Activated T-cell treated with anti-CD3 and anti-CD28 coated beads, Interleukin-2, amount 50 U/mL, for 24 hours (primary cell): Measurements from ENCODE around the gene KLF13.

Experiments used
- DNase-seq: peaks from one replicate; pipeline ENCODE4 v3.0.0-alpha.2; 2020
- H3K27ac Mint-ChIP-seq: 2 replicates; pipeline ENCODE4 v1.8.0; 2020; ENCODE audit warnings: mild to moderate bottlenecking, mixed read lengths
- H3K27me3 Mint-ChIP-seq: 2 replicates; pipeline ENCODE4 v1.8.0; 2020; ENCODE audit warnings: mixed read lengths
- H3K36me3 Mint-ChIP-seq: 2 replicates; pipeline ENCODE4 v1.8.0; 2020; ENCODE audit warnings: low read depth, mixed read lengths
- H3K4me1 Mint-ChIP-seq: 2 replicates; pipeline ENCODE4 v1.8.0; 2020; ENCODE audit warnings: low read depth, mixed read lengths
- H3K4me3 Mint-ChIP-seq: 2 replicates; pipeline ENCODE4 v1.8.0; 2020; ENCODE audit warnings: mild to moderate bottlenecking, moderate library complexity, mixed read lengths
- H3K9me3 Mint-ChIP-seq: 2 replicates; pipeline ENCODE4 v1.8.0; 2020; ENCODE audit warnings: mixed read lengths

Gene KLF13

GRCh38 chr15:31318429-31318828, 8.2 kb upstream of the KLF13 start:
- H3K4me1 Mint-ChIP-seq, result peaks cover 27% of the 10 kb centered on the region
- no peak overlapping the region for H3K4me3 Mint-ChIP-seq
- H3K27ac Mint-ChIP-seq, result no peak overlapping the region

GRCh38 chr15:31320022-31320421, 6.6 kb upstream of the KLF13 start:
- Mint-ChIP-seq H3K27ac (no peak overlapping the region), H3K4me1 (peaks cover 37% of the 10 kb centered on the region)

More at GRCh38 chr15:31318429-31318828, 8.2 kb upstream of the KLF13 start:
- Mint-ChIP-seq H3K9me3 (peaks cover 7% of the 10 kb centered on the region), H3K36me3 (no peaks in the 10 kb centered on the region), H3K27me3 (no peaks in the 10 kb centered on the region)
- no peak for DNase-seq

GRCh38 chr15:31321418-31321817, 5.2 kb upstream of the KLF13 start:
- Mint-ChIP-seq H3K9me3 (no peaks in the 10 kb centered on the region), H3K4me1 (peaks cover 35% of the 10 kb centered on the region), H3K27me3 (no peaks in the 10 kb centered on the region), H3K27ac (no peak overlapping the region), H3K36me3 (peaks cover 3% of the 10 kb centered on the region), H3K4me3 (no peak overlapping the region)
- DNase-seq, result no peak

More at GRCh38 chr15:31320022-31320421, 6.6 kb upstream of the KLF13 start:
- H3K4me3 Mint-ChIP-seq, result no peak overlapping the region
- H3K36me3 Mint-ChIP-seq, result no peaks in the 10 kb centered on the region
- no peaks in the 10 kb centered on the region for H3K9me3 Mint-ChIP-seq
- no peak for DNase-seq
- H3K27me3 Mint-ChIP-seq, result no peaks in the 10 kb centered on the region

GRCh38 chr15:31322504-31322903, 4.1 kb upstream of the KLF13 start:
- H3K4me1 Mint-ChIP-seq, result peaks cover 24% of the 10 kb centered on the region
- H3K27me3 Mint-ChIP-seq, result no peaks in the 10 kb centered on the region
- H3K36me3 Mint-ChIP-seq, result peaks cover 3% of the 10 kb centered on the region
- H3K27ac Mint-ChIP-seq, result peak overlapping the region; percentile 40
- no peak for DNase-seq
- no peaks in the 10 kb centered on the region for H3K9me3 Mint-ChIP-seq
- no peak overlapping the region for H3K4me3 Mint-ChIP-seq

- H3K4me1 Mint-ChIP-seq, result peaks cover 24% of the 10 kb centered on the region
- H3K4me3 Mint-ChIP-seq, result no peak overlapping the region
- H3K27ac Mint-ChIP-seq, result no peak overlapping the region
Observed at GRCh38 chr15:31323627-31324026, 3.0 kb upstream of the KLF13 start.

GRCh38 chr15:31324186-31324585, 2.4 kb upstream of the KLF13 start:
- Mint-ChIP-seq H3K27me3 (no peaks in the 10 kb centered on the region), H3K4me1 (peaks cover 29% of the 10 kb centered on the region), H3K27ac (peak overlapping the region; percentile 3), H3K36me3 (peaks cover 12% of the 10 kb centered on the region), H3K9me3 (no peaks in the 10 kb centered on the region), H3K4me3 (peak overlapping the region; percentile 86)
- DNase-seq, result no peak

More at GRCh38 chr15:31323627-31324026, 3.0 kb upstream of the KLF13 start:
- no peaks in the 10 kb centered on the region for H3K27me3 Mint-ChIP-seq
- H3K9me3 Mint-ChIP-seq, result no peaks in the 10 kb centered on the region
- DNase-seq, result no peak
- H3K36me3 Mint-ChIP-seq, result peaks cover 6% of the 10 kb centered on the region

GRCh38 chr15:31324806-31325594, 1.6 kb upstream of the KLF13 start:
- Mint-ChIP-seq H3K9me3 (no peaks in the 10 kb centered on the region), H3K36me3 (peaks cover 19% of the 10 kb centered on the region), H3K4me1 (peaks cover 37% of the 10 kb centered on the region), H3K4me3 (peak overlapping the region; percentile 86), H3K27me3 (no peaks in the 10 kb centered on the region), H3K27ac (peak overlapping the region; percentile 91)
- DNase-seq, result no peak

GRCh38 chr15:31325595-31326155, 960 bp upstream of the KLF13 start:
- H3K4me1 Mint-ChIP-seq, result peaks cover 40% of the 10 kb centered on the region
- no peaks in the 10 kb centered on the region for H3K27me3 Mint-ChIP-seq
- peak overlapping the region; percentile 91 for H3K27ac Mint-ChIP-seq
- H3K9me3 Mint-ChIP-seq, result no peaks in the 10 kb centered on the region
- H3K4me3 Mint-ChIP-seq, result peak overlapping the region; percentile 86
- DNase-seq, result no peak
- H3K36me3 Mint-ChIP-seq, result peaks cover 26% of the 10 kb centered on the region

GRCh38 chr15:31326875-31327668, 437 bp downstream of the KLF13 start:
- no peaks in the 10 kb centered on the region for H3K27me3 Mint-ChIP-seq
- peak overlapping the region; percentile 71 for H3K4me3 Mint-ChIP-seq
- peaks cover 33% of the 10 kb centered on the region for H3K36me3 Mint-ChIP-seq
- H3K9me3 Mint-ChIP-seq, result no peaks in the 10 kb centered on the region
- DNase-seq, result no peak
- H3K4me1 Mint-ChIP-seq, result peaks cover 49% of the 10 kb centered on the region
- H3K27ac Mint-ChIP-seq, result peak overlapping the region; percentile 63

- Mint-ChIP-seq H3K4me1 (peaks cover 56% of the 10 kb centered on the region), H3K27me3 (no peaks in the 10 kb centered on the region), H3K36me3 (peaks cover 33% of the 10 kb centered on the region), H3K4me3 (peak overlapping the region; percentile 95), H3K27ac (peak overlapping the region; percentile 85), H3K9me3 (no peaks in the 10 kb centered on the region)
- peak; percentile 77 for DNase-seq
Observed at GRCh38 chr15:31327669-31328427, 1.2 kb downstream of the KLF13 start.

- peaks cover 63% of the 10 kb centered on the region for H3K4me1 Mint-ChIP-seq
- H3K36me3 Mint-ChIP-seq, result peaks cover 33% of the 10 kb centered on the region
- H3K9me3 Mint-ChIP-seq, result no peaks in the 10 kb centered on the region
- H3K27ac Mint-ChIP-seq, result peak overlapping the region; percentile 96
- peak; percentile 87 for DNase-seq
- H3K4me3 Mint-ChIP-seq, result peak overlapping the region; percentile 95
- H3K27me3 Mint-ChIP-seq, result no peaks in the 10 kb centered on the region
Observed at GRCh38 chr15:31328428-31328968, 1.9 kb downstream of the KLF13 start.

- Mint-ChIP-seq H3K27ac (peak overlapping the region; percentile 96), H3K9me3 (no peaks in the 10 kb centered on the region), H3K36me3 (peaks cover 33% of the 10 kb centered on the region), H3K27me3 (no peaks in the 10 kb centered on the region), H3K4me1 (peaks cover 69% of the 10 kb centered on the region), H3K4me3 (peak overlapping the region; percentile 95)
- DNase-seq, result peak; percentile 57
Observed at GRCh38 chr15:31328969-31329639, 2.5 kb downstream of the KLF13 start.

GRCh38 chr15:31329640-31330010, 3.0 kb downstream of the KLF13 start:
- H3K27ac Mint-ChIP-seq, result peak overlapping the region; percentile 96
- H3K27me3 Mint-ChIP-seq, result no peaks in the 10 kb centered on the region
- peak overlapping the region; percentile 95 for H3K4me3 Mint-ChIP-seq
- H3K9me3 Mint-ChIP-seq, result no peaks in the 10 kb centered on the region
- peaks cover 68% of the 10 kb centered on the region for H3K4me1 Mint-ChIP-seq
- DNase-seq, result peak; percentile 41
- peaks cover 33% of the 10 kb centered on the region for H3K36me3 Mint-ChIP-seq
